Caco-2 (cell line): ENCODE results near the gene SPRR2D. TPM values are rescaled to one million over a fixed set of nuclear protein-coding genes. Genes with fewer than 3 reads are reported as not detected.

Experiments
- BruUV-seq: library from RNA; stranded (reverse); fragments of 400-500 nt; replicated peaks from 2 replicates; lab custom pipeline; 2021; lab: Mats Ljungman, UMichigan
- CTCF ChIA-PET: fragments of 300-600 bp; sonication (Branson Sonifier 250); formaldehyde crosslinking; loops from one replicate; lab custom pipeline; 2022; ENCODE audit warnings: antibody characterized with exemption; lab: Charles Lee
- POLR2A ChIA-PET: fragments of 300-600 bp; sonication (Branson Sonifier 250); formaldehyde crosslinking; loops from one replicate; lab custom pipeline; 2022; ENCODE audit warnings: antibody characterized with exemption; lab: Charles Lee
- DNase-seq, 2 experiments: peaks; one replicate each; pipeline versions ENCODE4 v3.0.0 to v3.0.0-alpha.2; 2020 to 2022
- H3K27me3 ChIP-seq: replicated peaks from 2 replicates; pipeline ENCODE4 v1.6.0; 2011; ENCODE audit warnings: low read length; ENCODE audit not compliant: control insufficient read depth, insufficient read depth
- H3K36me3 ChIP-seq: 2 replicates; pipeline ENCODE4 v1.5.1; 2011; ENCODE audit warnings: low read length; ENCODE audit not compliant: control insufficient read depth, insufficient read depth
- H3K4me1 ChIP-seq: fragments of 250-450 bp; sonication (Bioruptor Pico); 2 replicates; pipeline ENCODE4 v1.5.1; 2020; ENCODE audit warnings: mild to moderate bottlenecking
- H3K4me3 ChIP-seq: 2 replicates; pipeline ENCODE4 v1.5.1; 2011; ENCODE audit warnings: low read depth, mild to moderate bottlenecking, control low read depth, low read length
- H3K9me3 ChIP-seq: fragments of 250-450 bp; sonication (Bioruptor Pico); 2 replicates; pipeline ENCODE4 v1.5.1; 2020; ENCODE audit warnings: mild to moderate bottlenecking, moderate library complexity
- H3K27ac Mint-ChIP-seq: one replicate; pipeline ENCODE4 v1.8.0; 2022; ENCODE audit warnings: mixed read lengths; ENCODE audit not compliant: unreplicated experiment
- H3K27me3 Mint-ChIP-seq: one replicate; pipeline ENCODE4 v1.8.0; 2022; ENCODE audit warnings: mixed read lengths; ENCODE audit not compliant: insufficient read depth, unreplicated experiment
- H3K36me3 Mint-ChIP-seq: one replicate; pipeline ENCODE4 v1.8.0; 2022; ENCODE audit warnings: mild to moderate bottlenecking, mixed read lengths; ENCODE audit not compliant: insufficient read depth, unreplicated experiment
- H3K4me1 Mint-ChIP-seq: one replicate; pipeline ENCODE4 v1.8.0; 2022; ENCODE audit warnings: low read depth, mixed read lengths; ENCODE audit not compliant: unreplicated experiment
- H3K4me3 Mint-ChIP-seq: one replicate; pipeline ENCODE4 v1.8.0; 2022; ENCODE audit warnings: mild to moderate bottlenecking, moderate library complexity, mixed read lengths; ENCODE audit not compliant: unreplicated experiment
- H3K9me3 Mint-ChIP-seq: one replicate; pipeline ENCODE4 v1.8.0; 2022; ENCODE audit warnings: mixed read lengths; ENCODE audit not compliant: unreplicated experiment
- CTCF ChIP-seq, 2 experiments: fragments of 200-600 bp in 1 of 2; IDR thresholded peaks; 1 replicate in 1 of 2; 2 replicates in 1 of 2; pipeline versions ENCODE4 v1.5.1 to v1.8.0; 2011 to 2022; ENCODE audit warnings: antibody characterized with exemption in 1 of 2, control low read depth in 1 of 2, inconsistent platforms in 1 of 2, low read depth in 1 of 2, low read length in 1 of 2, mild to moderate bottlenecking in 1 of 2, moderate library complexity in 1 of 2; ENCODE audit not compliant: insufficient read depth in 1 of 2, severe bottlenecking in 1 of 2, unreplicated experiment in 1 of 2
- intact Hi-C: fragments of 100-400 bp; cut with micrococcal nuclease; formaldehyde crosslinking; loops from one replicate; pipeline ENCODE4 v1.10.0; 2022; ENCODE audit not compliant: unreplicated experiment
- total RNA-seq: library from RNA; stranded (reverse); gene quantifications from 2 replicates; pipeline ENCODE4 v1.2.3, GENCODE V29; 2022

SPRR2D gene
- total RNA-seq, 1 experiment from 2014 or later, result not detected

DNA sequence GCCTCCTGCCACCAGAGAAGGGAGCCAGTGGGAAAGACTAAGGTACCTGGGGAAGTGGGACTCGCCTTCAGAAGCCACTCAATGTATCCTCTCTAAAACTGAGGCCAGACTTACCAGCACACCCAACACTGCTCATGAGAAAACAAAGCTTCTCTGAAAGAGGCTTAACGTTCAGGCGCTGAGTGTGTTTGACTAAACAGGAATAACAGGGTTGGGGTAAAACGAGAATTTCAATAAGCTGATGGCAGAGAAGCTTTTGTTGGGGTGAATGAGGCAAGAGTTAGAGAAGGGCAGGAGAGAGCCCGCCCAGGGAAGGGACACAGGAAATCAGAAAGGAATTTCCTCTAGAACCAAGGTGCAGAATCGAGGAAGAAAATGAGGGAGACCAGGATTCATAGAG, 41.1 kb downstream of the SPRR2D start:
- no TSS peak for BruUV-seq
- no peak for TF ChIP-seq CTCF (IDR thresholded peaks at IDR 0.05; ENCODE audit: insufficient read depth in 1 of 2, low read depth in 1 of 2, low read length in 1 of 2, severe bottlenecking in 1 of 2, unreplicated experiment in 1 of 2)
- Mint-ChIP-seq H3K27me3 (no peaks in the 10 kb centered on the region), H3K4me3 (no peak overlapping the region), H3K9me3 (peaks cover 30% of the 10 kb centered on the region), H3K36me3 (peaks cover 5% of the 10 kb centered on the region), H3K27ac (no peak overlapping the region), H3K4me1 (peaks cover 12% of the 10 kb centered on the region)
- Histone ChIP-seq H3K27me3 (no peaks in the 10 kb centered on the region; the same call in 1 of the 2 replicates), H3K4me1 (peaks cover 15% of the 10 kb centered on the region), H3K36me3 (no peaks in the 10 kb centered on the region), H3K9me3 (no peaks in the 10 kb centered on the region), H3K4me3 (no peak overlapping the region)
- CTCF ChIA-PET, result no interaction called here
- POLR2A ChIA-PET, result no interaction called here
- intact Hi-C loops, result no loop called here
- DNase-seq, result no peak

- POLR2A ChIA-PET, result no interaction called here
- no TSS peak for BruUV-seq
- CTCF ChIA-PET, result no interaction called here
- Histone ChIP-seq H3K4me1 (peaks cover 15% of the 10 kb centered on the region), H3K4me3 (no peak overlapping the region), H3K27me3 (no peaks in the 10 kb centered on the region; the same call in 1 of the 2 replicates), H3K36me3 (no peaks in the 10 kb centered on the region), H3K9me3 (no peaks in the 10 kb centered on the region)
- no peak overlapping the region for H3K27ac Mint-ChIP-seq
- H3K27me3 Mint-ChIP-seq, result no peaks in the 10 kb centered on the region
- TF ChIP-seq CTCF (IDR thresholded peaks at IDR 0.05; ENCODE audit: insufficient read depth in 1 of 2, low read depth in 1 of 2, low read length in 1 of 2, severe bottlenecking in 1 of 2, unreplicated experiment in 1 of 2), result no peak
- no peak overlapping the region for H3K4me3 Mint-ChIP-seq
- peaks cover 21% of the 10 kb centered on the region for H3K9me3 Mint-ChIP-seq
- no peaks in the 10 kb centered on the region for H3K36me3 Mint-ChIP-seq
- peaks cover 12% of the 10 kb centered on the region for H3K4me1 Mint-ChIP-seq
- intact Hi-C loops, result no loop called here
- DNase-seq, result no peak
Observed at GRCh38 chr1:152998476-152998875, 42.4 kb downstream of the SPRR2D start.

GRCh38 chr1:152997901-152998300, 43.0 kb downstream of the SPRR2D start:
- Histone ChIP-seq H3K27me3 (no peaks in the 10 kb centered on the region; the same call in 1 of the 2 replicates), H3K4me1 (peaks cover 15% of the 10 kb centered on the region), H3K4me3 (no peak overlapping the region), H3K9me3 (no peaks in the 10 kb centered on the region), H3K36me3 (no peaks in the 10 kb centered on the region)
- Mint-ChIP-seq H3K9me3 (peaks cover 19% of the 10 kb centered on the region), H3K4me3 (no peak overlapping the region), H3K36me3 (no peaks in the 10 kb centered on the region), H3K27ac (no peak overlapping the region), H3K4me1 (peaks cover 12% of the 10 kb centered on the region), H3K27me3 (no peaks in the 10 kb centered on the region)
- CTCF ChIA-PET, result no interaction called here
- POLR2A ChIA-PET, result no interaction called here
- intact Hi-C loops, result no loop called here
- no peak for DNase-seq
- no TSS peak for BruUV-seq
- no peak for TF ChIP-seq CTCF (IDR thresholded peaks at IDR 0.05; ENCODE audit: insufficient read depth in 1 of 2, low read depth in 1 of 2, low read length in 1 of 2, severe bottlenecking in 1 of 2, unreplicated experiment in 1 of 2)
